B cell (primary cell): ENCODE data around the gene UBXN7. TPM values are rescaled to one million over a fixed set of nuclear protein-coding genes. Genes with fewer than 3 reads are reported as not detected.

Experiments used
- ATAC-seq: fragments of 200-7000 bp; cut with Tn5 transposase; one replicate; pipeline ENCODE4 v1.10.0; 2021; ENCODE audit warnings: low read depth, mild to moderate bottlenecking, moderate number of reproducible peaks, moderate library complexity
- CTCF ChIA-PET: fragments of 350-600 bp; sonication (Branson Sonifier 250); formaldehyde crosslinking; loops from one replicate; lab custom pipeline; 2021; ENCODE audit warnings: antibody characterized with exemption, inconsistent platforms; lab: Charles Lee
- POLR2A ChIA-PET: fragments of 350-600 bp; sonication (Branson Sonifier 250); formaldehyde crosslinking; loops from one replicate; lab custom pipeline; 2021; ENCODE audit warnings: antibody characterized with exemption; lab: Charles Lee
- DNase-seq: peaks from one replicate; pipeline ENCODE4 v3.0.0; 2013
- H2AFZ ChIP-seq: 2 replicates; pipeline ENCODE4 v1.6.1; 2012; ENCODE audit warnings: mild to moderate bottlenecking, low read depth, low read length; ENCODE audit not compliant: insufficient read depth, poor library complexity, severe bottlenecking
- H3K27ac ChIP-seq, 2 donors: 1 replicate in 1 of 2; 2 replicates in 1 of 2; pipeline ENCODE4 v1.5.1; 2012 to 2013; ENCODE audit warnings: low read length in 2 of 2, mild to moderate bottlenecking in 2 of 2, moderate library complexity in 1 of 2
- H3K27me3 ChIP-seq, 4 experiments: fragments of 200-600 bp in 1 of 4; sonication (generic) in 1 of 4; replicated peaks in 1 of 4; 1 replicate in 2 of 4; 2 replicates in 2 of 4; pipeline versions ENCODE4 v1.6.1 to v1.7.0; 2013 to 2016; ENCODE audit warnings: low read length in 3 of 4, mild to moderate bottlenecking in 2 of 4, mixed read lengths in 1 of 4, moderate library complexity in 1 of 4; ENCODE audit not compliant: insufficient read depth in 4 of 4, control insufficient read depth in 3 of 4; ENCODE audit errors: control extremely low read depth in 1 of 4
- H3K36me3 ChIP-seq, 2 experiments: replicated peaks in 1 of 2; 1 replicate in 1 of 2; 2 replicates in 1 of 2; pipeline versions ENCODE4 v1.6.1 to v1.7.1; 2013; ENCODE audit warnings: low read length in 1 of 2; ENCODE audit not compliant: insufficient read depth in 2 of 2, control insufficient read depth in 1 of 2; ENCODE audit errors: control extremely low read depth in 1 of 2, extremely low read depth in 1 of 2
- H3K4me1 ChIP-seq, 2 donors: fragments of 200-600 bp in 1 of 2; sonication (generic) in 1 of 2; 1 replicate in 1 of 2; 2 replicates in 1 of 2; pipeline versions ENCODE4 v1.5.1 to v1.6.1; 2013 to 2017; ENCODE audit warnings: low read length in 2 of 2; ENCODE audit not compliant: control insufficient read depth in 2 of 2, insufficient read depth in 2 of 2
- H3K4me2 ChIP-seq: replicated peaks from 2 replicates; pipeline ENCODE3; 2012; ENCODE audit warnings: mild to moderate bottlenecking, low read depth, low read length; ENCODE audit not compliant: poor library complexity, severe bottlenecking
- H3K4me3 ChIP-seq, 5 experiments: fragments of 200-600 bp in 1 of 5; sonication (generic) in 1 of 5; 1 replicate in 3 of 5; 2 replicates in 2 of 5; pipeline versions ENCODE4 v1.5.1 to v1.7.0; 2011 to 2016; ENCODE audit warnings: low read length in 4 of 5, mild to moderate bottlenecking in 4 of 5, low read depth in 2 of 5, control low read depth in 1 of 5, moderate library complexity in 1 of 5; ENCODE audit not compliant: insufficient read depth in 1 of 5; ENCODE audit errors: control extremely low read depth in 1 of 5, extremely low read depth in 1 of 5
- H3K79me2 ChIP-seq: fragments of 200-600 bp; sonication (generic); one replicate; pipeline ENCODE4 v1.6.0; 2016; ENCODE audit warnings: low read length; ENCODE audit not compliant: control insufficient read depth, insufficient read depth
- H3K9ac ChIP-seq: fragments of 200-600 bp; sonication (generic); 2 replicates; pipeline ENCODE4 v1.6.1; 2017; ENCODE audit warnings: mild to moderate bottlenecking, low read length, moderate library complexity
- H3K9me3 ChIP-seq, 3 donors: one replicate each; pipeline versions ENCODE4 v1.6.1 to v1.7.1; 2013; ENCODE audit warnings: low read length in 2 of 3; ENCODE audit not compliant: control insufficient read depth in 2 of 3, insufficient read depth in 1 of 3; ENCODE audit errors: control extremely low read depth in 1 of 3
- H4K20me1 ChIP-seq: 2 replicates; pipeline ENCODE4 v1.6.0; 2012; ENCODE audit warnings: mild to moderate bottlenecking, low read length; ENCODE audit not compliant: insufficient read depth, control insufficient read depth, poor library complexity, severe bottlenecking
- H3K27ac Mint-ChIP-seq: one replicate; pipeline ENCODE4 v1.8.0; 2021; ENCODE audit warnings: mixed read lengths
- H3K27me3 Mint-ChIP-seq: one replicate; pipeline ENCODE4 v1.8.0; 2021; ENCODE audit warnings: mixed read lengths
- H3K4me1 Mint-ChIP-seq: one replicate; pipeline ENCODE4 v1.8.0; 2021; ENCODE audit warnings: mixed read lengths
- H3K4me3 Mint-ChIP-seq: one replicate; pipeline ENCODE4 v1.8.0; 2021; ENCODE audit warnings: mixed read lengths
- H3K9me3 Mint-ChIP-seq: one replicate; pipeline ENCODE4 v1.8.0; 2022; ENCODE audit warnings: mixed read lengths; ENCODE audit not compliant: insufficient read depth
- EZH2 ChIP-seq: IDR thresholded peaks from 2 replicates; pipeline ENCODE4 v1.6.1; 2012; ENCODE audit warnings: borderline replicate concordance, low read depth, mild to moderate bottlenecking, moderate library complexity, low read length; ENCODE audit not compliant: insufficient read depth, poor library complexity, severe bottlenecking
- WGBS: methylation state at CpG from one replicate; pipeline ENCODE4 v1.1.5; 2013; ENCODE audit warnings: missing lambda C conversion rate; ENCODE audit not compliant: insufficient coverage; 5-methylcytosine and 5-hydroxymethylcytosine counted together
- intact Hi-C: fragments of 100-400 bp; cut with micrococcal nuclease; formaldehyde crosslinking; loops from one replicate; pipeline ENCODE4 v1.10.0; 2022
- polyA plus RNA-seq: library from polyadenylated mRNA; depleted of rRNA; stranded (reverse); fragments of >200 nt; gene quantifications from 2 replicates; pipeline ENCODE4 v1.2.3, GENCODE V29; 2012
- total RNA-seq, 2 donors: library from RNA; stranded (reverse); fragments of 120-200 nt in 1 of 2; gene quantifications; 1 replicate in 1 of 2; 2 replicates in 1 of 2; pipeline versions ENCODE4 v1.2.3 to v1.2.4, GENCODE V29; 2013 to 2022
- TF ChIP-seq, protein P1 (sequence below): fragments of 200-600 bp; IDR thresholded peaks from one replicate; pipeline ENCODE4 v1.8.0; 2022; ENCODE audit warnings: antibody characterized with exemption, mild to moderate bottlenecking

The UBXN7 gene
- total and polyA plus RNA-seq, 2 donors (not counting 1 experiment from before 2014, with no cell fraction given), result 7.4 to 107 TPM

DNA sequence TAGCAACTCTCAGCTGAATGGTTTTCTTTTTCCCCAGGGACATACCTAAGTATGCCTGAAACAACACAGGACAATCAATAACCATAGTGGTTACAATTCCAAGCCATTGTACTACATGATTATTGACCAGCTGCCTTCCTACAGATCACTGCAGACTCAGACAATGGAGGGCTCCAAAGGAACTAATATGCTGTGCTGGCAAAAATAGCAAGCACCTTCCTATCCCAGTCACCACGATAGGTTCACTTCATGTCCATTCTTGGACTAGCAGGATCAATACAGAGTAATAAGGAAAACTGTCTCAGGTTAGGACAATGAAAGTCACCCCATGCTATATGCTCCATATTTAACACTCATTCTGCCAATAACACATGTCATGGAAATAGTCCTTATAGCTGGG lies 76.6 kb downstream of the UBXN7 start:
- no peak for ATAC-seq
- WGBS, result no CpG with 5 or more reads among the region's 1 CpG
- Histone ChIP-seq H3K27ac (no peak overlapping the region), H3K36me3 (peaks cover 12 to 58% of the 10 kb centered on the region in 2 experiments), H3K9ac (no peak overlapping the region), H3K27me3 (no peaks in the 10 kb centered on the region), H3K4me2 (no peak overlapping the region), H3K9me3 (no peaks in the 10 kb centered on the region), H3K4me1 (no peaks in the 10 kb centered on the region), H4K20me1 (no peaks in the 10 kb centered on the region), H3K4me3 (no peak overlapping the region), H3K79me2 (no peaks in the 10 kb centered on the region), H2AFZ (no peak overlapping the region)
- H3K27ac Mint-ChIP-seq, result no peak overlapping the region
- TF ChIP-seq, protein P1, sequence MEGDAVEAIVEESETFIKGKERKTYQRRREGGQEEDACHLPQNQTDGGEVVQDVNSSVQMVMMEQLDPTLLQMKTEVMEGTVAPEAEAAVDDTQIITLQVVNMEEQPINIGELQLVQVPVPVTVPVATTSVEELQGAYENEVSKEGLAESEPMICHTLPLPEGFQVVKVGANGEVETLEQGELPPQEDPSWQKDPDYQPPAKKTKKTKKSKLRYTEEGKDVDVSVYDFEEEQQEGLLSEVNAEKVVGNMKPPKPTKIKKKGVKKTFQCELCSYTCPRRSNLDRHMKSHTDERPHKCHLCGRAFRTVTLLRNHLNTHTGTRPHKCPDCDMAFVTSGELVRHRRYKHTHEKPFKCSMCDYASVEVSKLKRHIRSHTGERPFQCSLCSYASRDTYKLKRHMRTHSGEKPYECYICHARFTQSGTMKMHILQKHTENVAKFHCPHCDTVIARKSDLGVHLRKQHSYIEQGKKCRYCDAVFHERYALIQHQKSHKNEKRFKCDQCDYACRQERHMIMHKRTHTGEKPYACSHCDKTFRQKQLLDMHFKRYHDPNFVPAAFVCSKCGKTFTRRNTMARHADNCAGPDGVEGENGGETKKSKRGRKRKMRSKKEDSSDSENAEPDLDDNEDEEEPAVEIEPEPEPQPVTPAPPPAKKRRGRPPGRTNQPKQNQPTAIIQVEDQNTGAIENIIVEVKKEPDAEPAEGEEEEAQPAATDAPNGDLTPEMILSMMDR, result no peak
- no peak for TF ChIP-seq EZH2
- POLR2A ChIA-PET, result no interaction called here
- H3K4me1 Mint-ChIP-seq, result no peaks in the 10 kb centered on the region
- DNase-seq, result no peak
- no peak overlapping the region for H3K4me3 Mint-ChIP-seq
- CTCF ChIA-PET, result no interaction called here
- H3K27me3 Mint-ChIP-seq, result no peaks in the 10 kb centered on the region
- H3K9me3 Mint-ChIP-seq, result no peaks in the 10 kb centered on the region
- intact Hi-C loops, result loop anchor here (10.0 kb wide), 1 partner anchor 101 kb away; no protein-coding TSS in a partner anchor

GRCh38 chr3:196354132-196354531 lies 78.1 kb downstream of the UBXN7 start:
- DNase-seq (no peak), ATAC-seq (no peak)
- H4K20me1 ChIP-seq, result no peaks in the 10 kb centered on the region
- WGBS, result 100% methylated on average over 2 of the region's 6 CpGs
- H3K4me3 ChIP-seq, result no peak overlapping the region
- no peaks in the 10 kb centered on the region for H3K9me3 ChIP-seq
- intact Hi-C loops, result loop anchor here (10.0 kb wide), 1 partner anchor 99 kb away; no protein-coding TSS in a partner anchor
- no peak overlapping the region for H2AFZ ChIP-seq
- POLR2A ChIA-PET, result no interaction called here
- TF ChIP-seq, protein P1, result no peak
- TF ChIP-seq EZH2, result no peak
- CTCF ChIA-PET, result no interaction called here
- H3K9me3 Mint-ChIP-seq, result no peaks in the 10 kb centered on the region
- no peaks in the 10 kb centered on the region for H3K27me3 ChIP-seq
- H3K4me3 Mint-ChIP-seq, result no peak overlapping the region
- H3K79me2 ChIP-seq, result no peaks in the 10 kb centered on the region
- no peaks in the 10 kb centered on the region for H3K27me3 Mint-ChIP-seq
- H3K4me2 ChIP-seq, result no peak overlapping the region
- H3K4me1 ChIP-seq, result no peaks in the 10 kb centered on the region
- no peak overlapping the region for H3K9ac ChIP-seq
- H3K36me3 ChIP-seq, result peaks cover 12 to 46% of the 10 kb centered on the region in 2 experiments
- H3K27ac Mint-ChIP-seq, result no peak overlapping the region
- H3K4me1 Mint-ChIP-seq, result no peaks in the 10 kb centered on the region
- H3K27ac ChIP-seq, result no peak overlapping the region
